Measurements from ENCODE around the gene CYTH3. TPM values are rescaled to one million over a fixed set of nuclear protein-coding genes. Genes with fewer than 3 reads are reported as not detected.

Gene CYTH3
- total and polyA plus RNA-seq, 2 of the 4 experiments (the other 2 are of a cell fraction), result 14.2 to 34.8 TPM

- TF ChIP-seq CTCF (conservative IDR thresholded peaks at IDR 0.05; ENCODE audit: low read depth, low read length), result no peak
These were observed 92.6 kb downstream of the CYTH3 start (continued) for GRCh38 chr7:6179620-6180343.
